SW480 (cell line): ENCODE data around the gene AAK1.
"Not testable (repeated sequence)": the region's sequence is repeated elsewhere in the genome, so short reads cannot be mapped to it uniquely, and the experiment has no call there.

Source experiments
- DNase-seq: peaks from one replicate; pipeline ENCODE4 v3.0.0-alpha.2; 2016; ENCODE audit warnings: low spot score

AAK1 gene

DNA sequence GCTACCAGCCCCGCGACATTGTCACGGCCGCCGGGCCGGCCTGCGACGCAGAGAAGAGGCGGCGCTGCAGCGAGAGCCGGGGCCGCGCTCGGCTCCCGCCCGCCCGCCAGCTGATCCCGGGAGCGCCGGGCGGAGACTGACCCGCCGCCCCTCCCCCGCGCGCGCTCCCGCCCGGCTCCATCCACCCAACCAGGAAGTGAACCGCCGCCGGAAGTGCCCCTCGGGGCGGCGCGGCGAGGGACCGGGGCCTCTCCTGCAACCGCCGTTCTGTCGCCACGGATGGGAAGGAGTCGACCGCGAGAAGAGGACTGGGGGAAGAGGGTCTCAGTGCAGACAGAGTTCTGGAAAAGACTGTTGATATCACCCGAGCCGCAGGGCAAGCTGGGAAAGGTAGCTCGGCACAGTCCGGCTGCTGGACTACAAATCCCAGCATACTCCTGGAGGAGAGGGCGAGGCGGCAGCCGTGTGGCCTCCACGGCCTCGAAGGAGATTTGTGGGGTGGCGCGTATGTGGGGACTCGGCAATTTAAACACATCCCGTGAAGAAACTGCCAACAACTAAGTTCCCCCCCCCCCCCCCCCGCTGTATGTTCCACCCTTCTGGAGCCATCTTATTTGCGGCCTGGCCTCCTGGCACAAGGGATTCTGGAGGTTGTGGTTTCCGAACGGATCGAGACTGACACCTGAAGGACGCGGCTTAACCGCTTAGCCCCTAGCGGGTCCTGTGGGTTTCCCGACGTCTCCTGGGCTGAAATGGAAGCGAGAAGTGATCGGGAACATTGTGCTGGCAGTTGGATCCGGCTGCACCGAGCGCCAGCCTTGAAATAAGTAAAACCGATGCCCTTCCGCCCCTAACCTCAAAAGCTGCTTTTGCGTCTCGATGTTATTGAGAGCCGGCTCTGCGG, at the start of gene AAK1:
Gene AAK1 (minus strand): TSS at position 138 of the 904 bp plus-strand sequence. CDS start 699 bp downstream, outside the sequence.
- peak; percentile 91 for DNase-seq

- no peak for DNase-seq
Observed at GRCh38 chr2:69692424-69692823, 48.9 kb upstream of the AAK1 start.

DNA sequence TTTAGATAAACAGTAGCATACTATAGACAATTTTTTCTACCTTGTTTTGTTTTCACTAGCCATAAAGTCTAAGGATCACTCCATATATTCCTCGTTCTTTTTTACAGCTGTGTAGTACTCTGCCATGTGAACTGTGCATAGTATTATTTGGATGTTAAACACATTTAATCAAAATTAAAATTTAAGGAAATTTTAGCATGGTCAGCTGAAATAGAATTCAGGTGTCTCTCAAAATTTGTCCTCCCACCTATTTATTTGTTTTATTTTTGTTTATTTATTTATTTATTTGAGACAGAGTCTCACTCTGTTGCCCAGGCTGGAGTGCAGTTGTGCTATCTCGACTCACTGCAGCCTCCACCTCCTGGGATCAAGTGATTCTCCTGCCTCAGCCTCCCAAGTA, 46.4 kb upstream of the AAK1 start:
- DNase-seq, result no peak

- no peak for DNase-seq
Observed at GRCh38 chr2:69689466-69689865, 45.9 kb upstream of the AAK1 start.

GRCh38 chr2:69687971-69688611, 44.6 kb upstream of the AAK1 start:
- DNase-seq, result no peak

DNA sequence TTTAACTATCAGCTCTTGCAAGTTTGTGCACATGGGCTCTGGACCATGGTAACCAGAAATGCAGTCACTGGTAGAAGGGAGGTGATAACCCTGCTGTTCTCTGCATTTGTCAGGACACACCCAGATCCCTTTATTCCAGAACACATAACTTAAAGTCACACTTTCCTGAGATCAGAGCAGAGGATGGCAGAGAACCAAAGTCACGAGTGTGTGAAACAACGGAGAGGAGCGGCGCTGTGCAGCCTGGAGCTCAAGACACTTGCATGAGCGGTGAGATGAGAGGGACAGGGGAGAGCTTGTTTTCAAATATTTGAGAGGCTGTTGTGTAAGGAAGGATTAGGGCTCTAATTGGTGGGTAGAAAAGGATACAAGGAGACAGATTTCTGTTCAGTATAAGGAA, 43.3 kb upstream of the AAK1 start:
- no peak for DNase-seq

GRCh38 chr2:69685321-69686048, 41.9 kb upstream of the AAK1 start:
- no peak for DNase-seq

GRCh38 chr2:69683170-69683971, 39.8 kb upstream of the AAK1 start:
- DNase-seq, result no peak

- no peak for DNase-seq
Observed at GRCh38 chr2:69682525-69682924, 39.0 kb upstream of the AAK1 start.

- no peak for DNase-seq
Observed at GRCh38 chr2:69680001-69680675, 36.6 kb upstream of the AAK1 start.

- no peak for DNase-seq
Observed at GRCh38 chr2:69677914-69678313, 34.4 kb upstream of the AAK1 start.

DNA sequence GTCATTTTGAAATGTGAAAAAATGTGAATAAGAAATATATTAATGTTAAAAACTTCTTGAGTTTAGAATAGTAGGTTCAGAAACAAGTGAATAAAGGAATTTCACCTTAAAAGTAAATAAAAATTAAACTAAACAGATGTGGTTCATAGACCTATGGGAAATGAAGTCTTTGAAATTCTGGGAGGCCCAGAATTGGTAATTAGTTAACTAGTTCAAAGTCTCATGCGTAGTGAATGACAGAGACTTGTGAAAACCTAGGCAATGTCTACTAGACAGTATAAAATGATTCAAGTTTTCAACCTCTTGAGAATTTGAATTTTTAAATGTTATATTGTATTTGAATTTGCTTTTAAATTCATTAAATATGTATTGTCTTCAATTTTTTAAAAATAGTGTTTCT, 32.6 kb upstream of the AAK1 start:
- DNase-seq, result no peak

DNA sequence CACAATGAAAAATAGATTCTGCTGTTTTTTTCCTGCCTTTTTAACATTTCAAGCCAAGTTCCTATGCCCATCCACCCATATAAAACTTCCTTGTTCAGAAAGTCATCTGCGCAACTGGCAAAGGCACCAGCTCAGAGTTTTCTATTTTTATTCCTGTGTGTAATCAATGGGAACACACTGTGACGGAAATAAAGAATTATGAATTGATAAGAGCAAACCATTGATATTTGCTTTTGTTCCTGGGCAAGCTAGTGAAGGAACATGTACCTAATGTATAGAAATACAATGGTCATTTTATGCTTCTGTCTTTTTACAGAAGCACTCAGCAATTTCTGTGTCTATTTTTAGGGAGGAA, 30.8 kb upstream of the AAK1 start:
- DNase-seq, result no peak

DNA sequence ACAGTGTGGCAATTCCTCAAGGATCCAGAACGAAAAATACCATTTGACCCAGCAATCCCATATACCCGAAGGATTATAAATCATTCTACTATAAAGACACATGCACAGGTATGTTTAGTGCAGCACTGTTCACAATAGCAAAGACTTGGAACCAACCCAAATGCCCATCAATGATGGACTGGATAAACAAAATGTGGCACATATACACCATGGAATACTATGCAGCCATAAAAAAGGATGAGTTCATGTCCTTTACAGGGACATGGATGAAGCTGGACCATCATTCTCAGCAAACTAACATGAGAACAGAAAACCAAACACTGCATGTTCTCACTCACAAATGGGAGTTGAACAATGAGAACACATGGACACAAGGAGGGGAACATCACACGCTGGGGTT, 29.6 kb upstream of the AAK1 start:
- DNase-seq, result not testable (repeated sequence)

DNA sequence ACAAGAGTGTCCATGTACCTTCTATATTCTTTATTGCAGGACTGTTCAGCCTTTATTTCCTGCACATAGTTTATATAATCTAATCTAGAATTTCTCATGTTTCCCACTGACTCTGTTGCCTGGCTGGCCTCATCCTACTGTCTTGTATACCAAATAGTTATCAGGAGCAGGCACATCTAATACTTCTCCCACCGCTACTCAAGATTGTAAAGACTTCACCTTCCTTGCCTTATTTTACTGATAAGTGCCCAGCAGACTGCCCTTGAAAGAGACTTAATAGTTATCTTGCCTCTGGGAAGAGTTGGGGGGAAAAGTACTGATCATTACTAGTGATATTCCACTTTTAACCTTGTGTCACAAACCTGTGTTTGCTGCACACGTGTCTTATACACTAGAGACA, 26.1 kb upstream of the AAK1 start:
- DNase-seq, result no peak

DNA sequence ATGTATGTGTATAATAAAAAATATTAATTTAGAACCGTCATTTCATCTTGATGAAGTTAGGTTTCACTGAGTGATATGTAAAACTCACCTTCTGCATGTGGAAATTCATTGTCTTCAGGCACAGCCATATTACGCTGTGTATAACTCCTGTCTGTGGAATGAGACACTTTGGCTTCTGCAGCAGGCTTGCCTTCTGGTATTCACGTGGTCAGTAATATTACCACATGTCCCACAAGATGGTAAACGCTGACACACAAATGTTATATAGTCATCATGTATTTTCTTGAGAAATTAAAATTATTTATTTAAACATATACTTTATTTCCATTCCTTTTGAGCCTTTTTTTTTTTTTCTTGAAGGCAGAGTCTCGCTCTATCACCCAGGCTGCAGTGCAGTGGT, 25.1 kb upstream of the AAK1 start:
- no peak for DNase-seq

DNA sequence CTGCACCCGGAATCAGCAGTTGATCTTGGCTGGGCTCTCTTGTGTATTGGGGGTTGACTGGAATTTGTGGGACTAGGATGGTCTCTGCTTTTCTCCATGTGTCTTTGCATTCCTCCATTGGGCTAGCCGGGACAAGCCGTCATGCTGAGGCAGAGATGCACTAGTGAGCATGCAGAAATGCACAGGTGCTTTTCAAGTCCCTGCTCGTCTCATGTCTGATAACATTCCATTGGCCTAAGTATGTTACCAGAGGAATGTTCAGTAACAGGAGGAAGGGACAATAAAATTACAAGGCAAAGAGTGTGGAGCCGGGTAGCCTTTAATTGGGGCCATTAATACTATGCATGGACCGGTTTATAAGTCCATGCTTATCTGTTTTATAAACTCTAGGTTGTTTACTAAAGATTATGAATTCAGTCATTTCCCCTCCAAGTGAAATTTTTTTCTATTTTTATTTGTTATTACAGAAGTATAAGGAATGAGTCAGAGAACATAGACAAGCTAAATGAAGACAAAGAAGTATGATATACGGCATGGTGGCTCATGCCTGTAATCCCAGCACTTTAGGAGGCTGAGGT, 24.4 kb upstream of the AAK1 start:
- no peak for DNase-seq

GRCh38 chr2:69665152-69665551, 21.6 kb upstream of the AAK1 start:
- no peak for DNase-seq

DNA sequence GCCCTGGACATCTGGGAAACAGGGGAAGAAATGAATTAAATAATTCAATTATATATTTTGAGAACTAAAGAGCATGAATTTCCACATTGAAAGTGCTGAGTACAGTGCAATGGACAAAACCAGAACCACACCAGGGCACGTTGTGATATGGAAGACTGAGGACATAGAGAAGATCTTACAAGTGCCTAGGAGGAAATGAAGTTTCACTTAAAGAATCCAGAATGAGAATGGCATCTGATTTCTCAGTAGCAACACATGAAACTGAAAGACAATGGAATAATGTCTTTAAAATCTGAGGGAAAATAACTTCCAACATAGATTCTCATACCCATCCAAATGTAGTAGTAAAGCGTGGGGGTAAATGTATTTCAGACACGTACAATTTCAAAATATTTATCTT, 20.3 kb upstream of the AAK1 start:
- no peak for DNase-seq

DNA sequence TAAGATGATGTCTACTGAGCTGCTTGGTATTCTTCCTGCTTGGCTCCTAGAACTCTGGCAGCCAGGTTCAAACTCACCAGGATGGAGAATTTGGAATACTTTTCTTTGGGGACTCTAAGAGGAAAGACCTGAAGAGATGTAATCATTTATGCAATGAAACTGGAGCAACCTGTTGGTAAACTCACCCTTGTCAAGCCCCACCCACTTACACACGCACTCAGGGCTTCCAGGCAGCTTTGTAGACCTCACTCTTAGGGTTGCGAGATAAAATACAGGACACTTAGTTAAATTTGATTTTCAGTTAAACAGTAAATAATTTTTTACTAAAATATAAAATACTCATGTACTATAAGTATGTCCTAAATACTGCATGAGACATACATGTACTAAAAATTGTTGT, 19.0 kb upstream of the AAK1 start:
- DNase-seq, result not testable (repeated sequence)

DNA sequence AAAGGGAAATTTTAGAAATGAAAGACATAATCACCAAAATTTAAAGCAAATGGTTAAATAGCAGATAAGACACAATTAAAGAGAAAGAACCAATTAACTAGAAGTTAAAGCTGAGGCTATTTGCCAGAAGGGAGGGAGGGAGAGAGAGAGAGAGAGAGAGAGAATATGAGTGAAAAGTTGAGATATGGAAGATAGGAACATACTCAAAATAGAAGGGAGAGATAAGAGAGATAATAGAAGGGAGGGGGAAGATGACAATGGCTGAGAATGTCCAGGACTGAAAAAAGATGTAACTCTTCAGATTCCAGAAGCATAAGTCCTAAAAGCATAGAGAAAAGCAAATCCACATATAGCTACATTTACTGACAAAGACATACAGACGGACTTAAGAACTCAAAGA, 17.1 kb upstream of the AAK1 start:
- DNase-seq, result no peak
